ENCODE results near the gene ITPKB. TPM values are rescaled to one million over a fixed set of nuclear protein-coding genes. Genes with fewer than 3 reads are reported as not detected.

The ITPKB gene
- total and polyA plus RNA-seq, 4 donors: 16.8 to 31.3 (median 25.3) TPM

- Histone ChIP-seq H3K27me3 (ENCODE audit: control insufficient read depth, insufficient read depth, low read length) (no peaks in the 10 kb centered on the region), H3K4me1 (ENCODE audit: control insufficient read depth, insufficient read depth, low read length) (peaks cover 50% of the 10 kb centered on the region), H3K36me3 (ENCODE audit: control insufficient read depth, insufficient read depth, low read length) (peaks cover 78% of the 10 kb centered on the region), H3K9me3 (ENCODE audit: control insufficient read depth, insufficient read depth, low read length) (no peaks in the 10 kb centered on the region), H3K4me3 (ENCODE audit: low read depth, low read length) (no peak overlapping the region), H3K27ac (ENCODE audit: low read depth, low read length) (no peak overlapping the region)
- peak in 1 of 6 donors; percentile 42 for DNase-seq (ENCODE audit: low read depth in 4 of 6, low spot score in 6 of 6)
- 72% methylated on average over 27 of the region's 29 CpGs for WGBS (ENCODE audit: insufficient coverage)
Observed at GRCh38 chr1:226637147-226637935, 101.7 kb downstream of the ITPKB start.

GRCh38 chr1:226636847-226637096 is 102.3 kb downstream of the ITPKB start:
- WGBS (ENCODE audit: insufficient coverage): 100% methylated on average over 1 of the region's 1 CpG
- Histone ChIP-seq H3K4me3 (ENCODE audit: low read depth, low read length) (no peak overlapping the region), H3K27ac (ENCODE audit: low read depth, low read length) (no peak overlapping the region), H3K4me1 (ENCODE audit: control insufficient read depth, insufficient read depth, low read length) (peaks cover 53% of the 10 kb centered on the region), H3K36me3 (ENCODE audit: control insufficient read depth, insufficient read depth, low read length) (peaks cover 78% of the 10 kb centered on the region), H3K9me3 (ENCODE audit: control insufficient read depth, insufficient read depth, low read length) (no peaks in the 10 kb centered on the region), H3K27me3 (ENCODE audit: control insufficient read depth, insufficient read depth, low read length) (no peaks in the 10 kb centered on the region)
- no peak for DNase-seq (ENCODE audit: low read depth in 4 of 6, low spot score in 6 of 6)

DNA sequence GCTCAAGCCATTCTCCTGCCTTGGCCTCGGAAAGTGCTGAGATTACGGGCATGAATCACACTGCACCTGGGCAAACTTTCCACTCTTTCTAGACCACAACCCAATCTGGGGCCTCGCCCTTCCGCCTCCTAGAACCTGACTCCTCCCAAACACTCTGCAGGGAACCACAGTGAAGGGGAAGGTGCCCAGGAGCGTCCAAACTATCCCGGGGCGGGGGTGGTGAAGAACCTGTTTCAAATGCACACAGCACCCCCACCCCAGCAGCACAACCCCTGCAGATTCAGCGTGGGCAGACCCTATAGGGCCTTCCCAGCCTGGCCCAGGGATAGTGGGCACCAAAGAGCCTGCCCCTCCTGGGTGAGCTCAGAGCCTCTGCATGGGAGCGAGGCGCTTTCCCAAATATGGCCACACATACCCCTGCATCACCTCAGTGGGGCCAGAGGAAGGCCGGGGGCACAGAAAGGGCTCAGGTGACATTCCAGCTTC is 103.6 kb downstream of the ITPKB start:
- peaks cover 71% of the 10 kb centered on the region for H3K36me3 ChIP-seq (ENCODE audit: control insufficient read depth, insufficient read depth, low read length)
- 93% methylated on average over 9 of the region's 11 CpGs for WGBS (ENCODE audit: insufficient coverage)

GRCh38 chr1:226634611-226635246 is 104.4 kb downstream of the ITPKB start:
- peaks cover 50% of the 10 kb centered on the region for H3K4me1 ChIP-seq (ENCODE audit: control insufficient read depth, insufficient read depth, low read length)
- no peaks in the 10 kb centered on the region for H3K9me3 ChIP-seq (ENCODE audit: control insufficient read depth, insufficient read depth, low read length)
- DNase-seq (ENCODE audit: low read depth in 4 of 6, low spot score in 6 of 6): no peak
- WGBS (ENCODE audit: insufficient coverage): 89% methylated on average over 17 of the region's 22 CpGs
- peaks cover 64% of the 10 kb centered on the region for H3K36me3 ChIP-seq (ENCODE audit: control insufficient read depth, insufficient read depth, low read length)
- no peak overlapping the region for H3K4me3 ChIP-seq (ENCODE audit: low read depth, low read length)
- no peak overlapping the region for H3K27ac ChIP-seq (ENCODE audit: low read depth, low read length)
- H3K27me3 ChIP-seq (ENCODE audit: control insufficient read depth, insufficient read depth, low read length): no peaks in the 10 kb centered on the region

More for the DNA sequence above, 103.6 kb downstream of the ITPKB start:
- Histone ChIP-seq H3K27ac (ENCODE audit: low read depth, low read length) (no peak overlapping the region), H3K27me3 (ENCODE audit: control insufficient read depth, insufficient read depth, low read length) (no peaks in the 10 kb centered on the region), H3K9me3 (ENCODE audit: control insufficient read depth, insufficient read depth, low read length) (no peaks in the 10 kb centered on the region), H3K4me1 (ENCODE audit: control insufficient read depth, insufficient read depth, low read length) (peaks cover 50% of the 10 kb centered on the region), H3K4me3 (ENCODE audit: low read depth, low read length) (no peak overlapping the region)
- DNase-seq (ENCODE audit: low read depth in 4 of 6, low spot score in 6 of 6): no peak

- Histone ChIP-seq H3K36me3 (ENCODE audit: control insufficient read depth, insufficient read depth, low read length) (peaks cover 59% of the 10 kb centered on the region), H3K27me3 (ENCODE audit: control insufficient read depth, insufficient read depth, low read length) (no peaks in the 10 kb centered on the region), H3K27ac (ENCODE audit: low read depth, low read length) (no peak overlapping the region), H3K9me3 (ENCODE audit: control insufficient read depth, insufficient read depth, low read length) (no peaks in the 10 kb centered on the region), H3K4me3 (ENCODE audit: low read depth, low read length) (no peak overlapping the region), H3K4me1 (ENCODE audit: control insufficient read depth, insufficient read depth, low read length) (peaks cover 51% of the 10 kb centered on the region)
- 5% methylated on average over 6 of the region's 6 CpGs for WGBS (ENCODE audit: insufficient coverage)
- DNase-seq (ENCODE audit: low read depth in 4 of 6, low spot score in 6 of 6): peak in 3 of 6 donors; percentile 54 to 82 (median 77)
Observed at GRCh38 chr1:226634166-226634588, 104.9 kb downstream of the ITPKB start.

- no peaks in the 10 kb centered on the region for H3K9me3 ChIP-seq (ENCODE audit: control insufficient read depth, insufficient read depth, low read length)
- 66% methylated on average over 6 of the region's 7 CpGs for WGBS (ENCODE audit: insufficient coverage)
- H3K4me1 ChIP-seq (ENCODE audit: control insufficient read depth, insufficient read depth, low read length): peaks cover 52% of the 10 kb centered on the region
- H3K4me3 ChIP-seq (ENCODE audit: low read depth, low read length): no peak overlapping the region
- H3K36me3 ChIP-seq (ENCODE audit: control insufficient read depth, insufficient read depth, low read length): peaks cover 55% of the 10 kb centered on the region
- H3K27ac ChIP-seq (ENCODE audit: low read depth, low read length): no peak overlapping the region
- H3K27me3 ChIP-seq (ENCODE audit: control insufficient read depth, insufficient read depth, low read length): no peaks in the 10 kb centered on the region
- no peak for DNase-seq (ENCODE audit: low read depth in 4 of 6, low spot score in 6 of 6)
Observed at GRCh38 chr1:226633541-226634165, 105.4 kb downstream of the ITPKB start.

- Histone ChIP-seq H3K4me3 (ENCODE audit: low read depth, low read length) (no peak overlapping the region), H3K36me3 (ENCODE audit: control insufficient read depth, insufficient read depth, low read length) (peaks cover 49% of the 10 kb centered on the region), H3K4me1 (ENCODE audit: control insufficient read depth, insufficient read depth, low read length) (peaks cover 50% of the 10 kb centered on the region), H3K9me3 (ENCODE audit: control insufficient read depth, insufficient read depth, low read length) (no peaks in the 10 kb centered on the region), H3K27ac (ENCODE audit: low read depth, low read length) (no peak overlapping the region), H3K27me3 (ENCODE audit: control insufficient read depth, insufficient read depth, low read length) (no peaks in the 10 kb centered on the region)
- 67% methylated on average over 1 of the region's 10 CpGs for WGBS (ENCODE audit: insufficient coverage)
- no peak for DNase-seq (ENCODE audit: low read depth in 4 of 6, low spot score in 6 of 6)
Observed at GRCh38 chr1:226632922-226633351, 106.1 kb downstream of the ITPKB start.

DNA sequence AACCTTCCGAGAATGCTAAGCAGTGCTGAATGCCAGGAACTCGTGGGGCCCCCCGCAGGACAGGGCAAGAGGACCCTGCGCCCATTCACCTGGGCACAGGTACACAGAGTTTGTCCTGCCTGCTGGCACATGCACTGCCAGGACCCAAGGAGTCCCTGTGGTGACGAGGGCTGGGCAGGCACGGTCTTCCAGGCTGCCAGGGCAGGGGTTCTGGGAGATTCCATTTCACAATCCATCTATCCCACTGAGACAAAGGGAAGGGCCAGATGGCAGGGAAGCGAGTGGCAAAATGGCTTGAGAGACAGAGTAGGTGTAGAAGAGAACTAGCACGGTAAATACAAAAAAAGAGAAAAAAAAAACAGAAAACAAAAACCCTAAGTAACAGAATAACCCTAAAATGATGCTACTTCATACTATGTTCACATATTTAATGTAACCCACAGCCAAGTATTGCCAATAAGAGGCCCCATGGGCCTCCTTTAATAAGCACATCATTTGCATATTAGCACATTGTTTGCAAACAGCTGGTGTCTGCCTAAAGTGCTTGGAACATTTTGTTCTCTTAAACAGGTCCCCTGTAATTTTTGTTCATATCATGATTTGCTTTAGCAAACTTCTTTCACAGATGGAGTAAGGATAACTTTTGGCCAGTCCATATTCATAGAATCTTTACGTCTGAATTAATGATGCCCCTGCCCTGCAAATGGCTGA is 106.8 kb downstream of the ITPKB start:
- peaks cover 43% of the 10 kb centered on the region for H3K36me3 ChIP-seq (ENCODE audit: control insufficient read depth, insufficient read depth, low read length)
- H3K27ac ChIP-seq (ENCODE audit: low read depth, low read length): no peak overlapping the region
- WGBS (ENCODE audit: insufficient coverage): 77% methylated on average over 6 of the region's 9 CpGs
- DNase-seq (ENCODE audit: low read depth in 4 of 6, low spot score in 6 of 6): peak in 1 of 6 donors; percentile 73
- H3K9me3 ChIP-seq (ENCODE audit: control insufficient read depth, insufficient read depth, low read length): no peaks in the 10 kb centered on the region
- H3K4me1 ChIP-seq (ENCODE audit: control insufficient read depth, insufficient read depth, low read length): peaks cover 43% of the 10 kb centered on the region
- H3K27me3 ChIP-seq (ENCODE audit: control insufficient read depth, insufficient read depth, low read length): no peaks in the 10 kb centered on the region
- no peak overlapping the region for H3K4me3 ChIP-seq (ENCODE audit: low read depth, low read length)

DNA sequence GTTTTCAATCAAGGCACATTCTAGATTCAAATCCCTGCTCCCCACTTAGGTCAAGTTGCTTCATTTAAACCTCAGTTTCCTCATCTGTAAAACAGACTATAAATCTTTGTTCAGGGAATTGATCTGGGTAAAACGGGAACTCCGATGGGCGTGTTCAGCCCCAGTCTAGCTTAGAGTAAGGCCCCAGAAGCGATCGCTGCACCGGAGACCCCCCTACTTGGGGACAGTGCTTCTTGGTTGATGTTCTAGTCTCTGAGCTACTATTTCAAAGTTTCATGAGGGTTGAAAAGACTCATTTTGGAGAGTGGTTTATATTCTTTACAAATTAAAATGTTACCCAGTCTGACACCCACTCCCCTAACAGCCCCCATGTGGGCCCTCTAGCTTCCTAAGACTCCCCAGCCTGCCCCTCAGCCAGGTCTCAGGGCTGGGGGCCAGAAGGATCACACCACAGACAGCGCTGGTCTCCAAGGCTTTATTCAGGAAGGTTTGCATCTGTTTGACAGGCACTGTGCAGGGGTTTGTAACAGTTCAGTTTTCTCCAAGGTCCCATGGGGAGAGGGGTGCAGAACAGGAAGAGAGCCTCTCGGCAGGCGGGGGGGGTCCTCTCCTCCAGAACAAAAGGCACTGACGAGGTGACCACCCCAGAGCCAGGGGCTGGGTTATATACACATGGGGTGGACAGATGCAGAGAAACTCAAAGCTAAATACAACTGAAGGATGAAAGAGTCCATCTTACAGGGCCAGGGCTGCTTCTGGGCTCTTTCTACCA is 107.7 kb downstream of the ITPKB start:
- 78% methylated on average over 3 of the region's 10 CpGs for WGBS (ENCODE audit: insufficient coverage)
- Histone ChIP-seq H3K27ac (ENCODE audit: low read depth, low read length) (no peak overlapping the region), H3K4me1 (ENCODE audit: control insufficient read depth, insufficient read depth, low read length) (peaks cover 42% of the 10 kb centered on the region)

More for the DNA sequence above, 107.7 kb downstream of the ITPKB start:
- Histone ChIP-seq H3K9me3 (ENCODE audit: control insufficient read depth, insufficient read depth, low read length) (no peaks in the 10 kb centered on the region), H3K36me3 (ENCODE audit: control insufficient read depth, insufficient read depth, low read length) (peaks cover 34% of the 10 kb centered on the region), H3K27me3 (ENCODE audit: control insufficient read depth, insufficient read depth, low read length) (no peaks in the 10 kb centered on the region), H3K4me3 (ENCODE audit: low read depth, low read length) (no peak overlapping the region)
- DNase-seq (ENCODE audit: low read depth in 4 of 6, low spot score in 6 of 6): no peak
